IMR-90 (cell line): ENCODE measurements around the gene NEXN. TPM values are rescaled to one million over a fixed set of nuclear protein-coding genes. Genes with fewer than 3 reads are reported as not detected.

ENCODE experiments used
- ATAC-seq: fragments of 200-7000 bp; cut with Tn5 transposase; 2 replicates; pipeline ENCODE4 v1.9.1; 2020; ENCODE audit warnings: low read depth, mild to moderate bottlenecking, moderate library complexity
- BruUV-seq: library from RNA; stranded (reverse); fragments of 400-500 nt; replicated peaks from 2 replicates; lab custom pipeline; 2021; lab: Mats Ljungman, UMichigan
- CTCF ChIA-PET: fragments of 300-600 bp; formaldehyde crosslinking; extraction: SDS; loops from one replicate; lab custom pipeline; 2021; ENCODE audit warnings: antibody characterized with exemption; lab: Yijun Ruan, JAX
- POLR2A ChIA-PET: fragments of 300-600 bp; sonication (Branson Sonifier 250); formaldehyde crosslinking; loops from one replicate; lab custom pipeline; 2022; ENCODE audit warnings: antibody characterized with exemption; ENCODE audit not compliant: unreplicated experiment; lab: Charles Lee
- DNase-seq: peaks from one replicate; pipeline ENCODE4 v3.0.0; 2013
- H2AFZ ChIP-seq: replicated peaks from 2 replicates; pipeline ENCODE3; 2013; ENCODE audit warnings: low read length, mild to moderate bottlenecking; ENCODE audit not compliant: poor library complexity
- H2AK5ac ChIP-seq: 2 replicates; pipeline ENCODE4 v1.6.1; 2013; ENCODE audit warnings: low read depth, low read length, inconsistent platforms
- H2AK9ac ChIP-seq: replicated peaks from 2 replicates; pipeline ENCODE3; 2013; ENCODE audit warnings: mild to moderate bottlenecking, low read depth, low read length, moderate library complexity; ENCODE audit not compliant: poor library complexity
- H2BK120ac ChIP-seq: 2 replicates; pipeline ENCODE4 v1.6.1; 2013; ENCODE audit warnings: low read depth, low read length, inconsistent platforms
- H2BK15ac ChIP-seq: 3 replicates; pipeline ENCODE4 v1.6.1; 2013; ENCODE audit warnings: low read depth, low read length, inconsistent platforms
- H2BK20ac ChIP-seq: 2 replicates; pipeline ENCODE4 v1.6.1; 2013; ENCODE audit warnings: low read depth, mild to moderate bottlenecking, inconsistent platforms, low read length, moderate library complexity
- H2BK5ac ChIP-seq: 2 replicates; pipeline ENCODE4 v1.6.1; 2013; ENCODE audit warnings: mild to moderate bottlenecking, low read depth, low read length, inconsistent platforms; ENCODE audit not compliant: poor library complexity, severe bottlenecking
- H3K14ac ChIP-seq: replicated peaks from 2 replicates; pipeline ENCODE4 v1.6.1; 2013; ENCODE audit warnings: low read depth, low read length, inconsistent platforms
- H3K18ac ChIP-seq: 2 replicates; pipeline ENCODE4 v1.6.1; 2013; ENCODE audit warnings: low read depth, low read length, control low read depth
- H3K23ac ChIP-seq: 2 replicates; pipeline ENCODE4 v1.6.1; 2013; ENCODE audit warnings: low read depth, low read length, inconsistent platforms
- H3K27ac ChIP-seq: 2 replicates; pipeline ENCODE4 v1.5.1; 2013; ENCODE audit warnings: mild to moderate bottlenecking, control low read depth, low read length; ENCODE audit not compliant: insufficient read depth
- H3K27me3 ChIP-seq: 2 replicates; pipeline ENCODE4 v1.6.1; 2013; ENCODE audit warnings: low read length; ENCODE audit not compliant: control insufficient read depth, insufficient read depth
- H3K36me3 ChIP-seq: 2 replicates; pipeline ENCODE4 v1.6.1; 2013; ENCODE audit warnings: low read length, mixed read lengths; ENCODE audit not compliant: control insufficient read depth, insufficient read depth
- H3K4ac ChIP-seq: 2 replicates; pipeline ENCODE4 v1.6.1; 2013; ENCODE audit warnings: low read depth, low read length, inconsistent platforms
- H3K4me1 ChIP-seq: 2 replicates; pipeline ENCODE4 v1.6.1; 2013; ENCODE audit warnings: low read length, mixed read lengths; ENCODE audit not compliant: control insufficient read depth, insufficient read depth
- H3K4me2 ChIP-seq: 2 replicates; pipeline ENCODE4 v1.6.1; 2013; ENCODE audit warnings: low read depth, mild to moderate bottlenecking, control low read depth, low read length, moderate library complexity
- H3K4me3 ChIP-seq: 2 replicates; pipeline ENCODE4 v1.5.1; 2013; ENCODE audit warnings: low read depth, mild to moderate bottlenecking, control low read depth, low read length, moderate library complexity; ENCODE audit not compliant: insufficient read depth
- H3K56ac ChIP-seq: 2 replicates; pipeline ENCODE4 v1.6.1; 2013; ENCODE audit warnings: low read length, inconsistent platforms; ENCODE audit not compliant: insufficient read depth; ENCODE audit errors: extremely low read depth
- H3K79me1 ChIP-seq, 2 experiments: 2 replicates each; pipeline ENCODE4 v1.6.1; 2013; ENCODE audit warnings: low read length in 2 of 2, inconsistent platforms in 1 of 2, low read depth in 1 of 2
- H3K9ac ChIP-seq: 2 replicates; pipeline ENCODE4 v1.6.1; 2013; ENCODE audit warnings: low read depth, low read length, control low read depth
- H3K9me1 ChIP-seq: 2 replicates; pipeline ENCODE4 v1.6.1; 2013; ENCODE audit warnings: low read length, inconsistent platforms; ENCODE audit not compliant: insufficient read depth
- H3K9me3 ChIP-seq: 2 replicates; pipeline ENCODE4 v1.6.1; 2013; ENCODE audit warnings: low read length; ENCODE audit not compliant: control insufficient read depth, insufficient read depth
- H4K20me1 ChIP-seq: 2 replicates; pipeline ENCODE4 v1.6.1; 2013; ENCODE audit warnings: low read length, inconsistent platforms; ENCODE audit not compliant: insufficient read depth
- H4K5ac ChIP-seq: 2 replicates; pipeline ENCODE4 v1.6.1; 2013; ENCODE audit warnings: mild to moderate bottlenecking, low read depth, low read length, control low read depth
- H4K8ac ChIP-seq, 2 experiments: 2 replicates each; pipeline ENCODE4 v1.6.1; 2013; ENCODE audit warnings: low read depth in 2 of 2, low read length in 2 of 2, control low read depth in 1 of 2, inconsistent platforms in 1 of 2
- H4K91ac ChIP-seq: 2 replicates; pipeline ENCODE4 v1.6.1; 2013; ENCODE audit warnings: low read depth, low read length, inconsistent platforms; ENCODE audit not compliant: insufficient read depth
- BHLHE40 ChIP-seq: fragments of 150-350 bp; IDR thresholded peaks from 2 replicates; pipeline ENCODE4 v1.6.1; 2016; ENCODE audit warnings: mild to moderate bottlenecking, low read depth, low read length
- CEBPB ChIP-seq: IDR thresholded peaks from 2 replicates; pipeline ENCODE4 v1.6.1; 2012; ENCODE audit warnings: low read depth, low read length, improper control_type of control experiment
- CHD1 ChIP-seq: IDR thresholded peaks from 2 replicates; pipeline ENCODE4 v1.6.1; 2012; ENCODE audit warnings: low read depth, low read length, improper control_type of control experiment
- FOS ChIP-seq: fragments of 150-350 bp; IDR thresholded peaks from 2 replicates; pipeline ENCODE4 v1.6.1; 2016; ENCODE audit warnings: low read depth, low read length
- MAFK ChIP-seq: IDR thresholded peaks from 2 replicates; pipeline ENCODE4 v1.6.1; 2012; ENCODE audit warnings: low read depth, low read length, improper control_type of control experiment
- MAZ ChIP-seq: IDR thresholded peaks from 2 replicates; pipeline ENCODE4 v1.6.1; 2012; ENCODE audit warnings: low read depth, mild to moderate bottlenecking, low read length, improper control_type of control experiment, moderate library complexity, borderline replicate concordance
- MXI1 ChIP-seq: IDR thresholded peaks from 2 replicates; pipeline ENCODE4 v1.6.1; 2012; ENCODE audit warnings: low read depth, mild to moderate bottlenecking, low read length, moderate library complexity, borderline replicate concordance
- NFE2L2 ChIP-seq: fragments of 150-350 bp; IDR thresholded peaks from 2 replicates; pipeline ENCODE4 v1.6.1; 2016; ENCODE audit warnings: low read depth, mild to moderate bottlenecking, low read length
- POLR2A ChIP-seq: IDR thresholded peaks from 2 replicates; pipeline ENCODE4 v1.6.1; 2012; ENCODE audit warnings: mild to moderate bottlenecking, low read depth, low read length
- RAD21 ChIP-seq: IDR thresholded peaks from 2 replicates; pipeline ENCODE4 v1.6.1; 2012; ENCODE audit warnings: low read length, improper control_type of control experiment
- RCOR1 ChIP-seq: IDR thresholded peaks from 2 replicates; pipeline ENCODE4 v1.6.1; 2012; ENCODE audit warnings: mild to moderate bottlenecking, low read length, improper control_type of control experiment; ENCODE audit not compliant: insufficient replicate concordance
- RFX5 ChIP-seq: IDR thresholded peaks from 2 replicates; pipeline ENCODE4 v1.8.0; 2012; ENCODE audit warnings: low read depth, mild to moderate bottlenecking, low read length, moderate library complexity
- SMC3 ChIP-seq: fragments of 150-350 bp; IDR thresholded peaks from 2 replicates; pipeline ENCODE4 v1.6.1; 2016; ENCODE audit warnings: low read depth, mild to moderate bottlenecking, antibody characterized with exemption, low read length, moderate library complexity
- WGBS, 2 experiments: methylation state at CpG; one replicate each; pipeline versions ENCODE4 v1.1.5 to v1.1.7; 2013; ENCODE audit warnings: missing lambda C conversion rate in 2 of 2; ENCODE audit not compliant: insufficient read length in 1 of 2; ENCODE audit errors: extremely low coverage in 2 of 2; 5-methylcytosine and 5-hydroxymethylcytosine counted together
- dilution Hi-C: fragments of 300-500 bp; cut with HindIII; formaldehyde crosslinking; loops from one replicate; pipeline ENCODE4 v1.14.3; 2018; ENCODE audit warnings: low sequenced_read_pairs; ENCODE audit not compliant: unreplicated experiment
- in situ Hi-C: fragments of 300-500 bp; cut with MboI; formaldehyde crosslinking; loops from 3 replicates; pipeline ENCODE4 v1.14.3; 2019; ENCODE audit warnings: low sequenced_read_pairs, inconsistent platforms, mixed read lengths
- intact Hi-C: fragments of 100-400 bp; cut with micrococcal nuclease; formaldehyde crosslinking; loops from 2 replicates; pipeline ENCODE4 v1.10.0; 2022
- polyA plus RNA-seq, 3 experiments: library from polyadenylated mRNA; depleted of rRNA; stranded (reverse); fragments of >200 nt; gene quantifications; 2 replicates each; pipeline ENCODE4 v1.2.3, GENCODE V29; 2012; ENCODE audit warnings: low replicate concordance in 1 of 3
- total RNA-seq: library from RNA; depleted of rRNA; stranded (reverse); fragments of >200 nt; gene quantifications from 2 replicates; pipeline ENCODE4 v1.2.3, GENCODE V29; 2012
- TF ChIP-seq, protein P1 (sequence below): fragments of 150-350 bp; IDR thresholded peaks from 2 replicates; pipeline ENCODE4 v1.6.1; 2017; ENCODE audit warnings: mild to moderate bottlenecking, antibody characterized with exemption, low read length, low read depth
- TF ChIP-seq, protein P2 (sequence below): fragments of 150-350 bp; IDR thresholded peaks from 2 replicates; pipeline ENCODE4 v1.6.1; 2016; ENCODE audit warnings: low read depth, mild to moderate bottlenecking, low read length, moderate library complexity, borderline replicate concordance
- TF ChIP-seq, protein P3 (sequence below): conservative IDR thresholded peaks from 2 replicates; pipeline ENCODE4 v1.5.1; 2012; ENCODE audit warnings: mild to moderate bottlenecking, low read depth, low read length, improper control_type of control experiment

The NEXN gene
- total and polyA plus RNA-seq, 2 of the 4 experiments (the other 2 are of a cell fraction) = 5.2 to 16.1 TPM

DNA sequence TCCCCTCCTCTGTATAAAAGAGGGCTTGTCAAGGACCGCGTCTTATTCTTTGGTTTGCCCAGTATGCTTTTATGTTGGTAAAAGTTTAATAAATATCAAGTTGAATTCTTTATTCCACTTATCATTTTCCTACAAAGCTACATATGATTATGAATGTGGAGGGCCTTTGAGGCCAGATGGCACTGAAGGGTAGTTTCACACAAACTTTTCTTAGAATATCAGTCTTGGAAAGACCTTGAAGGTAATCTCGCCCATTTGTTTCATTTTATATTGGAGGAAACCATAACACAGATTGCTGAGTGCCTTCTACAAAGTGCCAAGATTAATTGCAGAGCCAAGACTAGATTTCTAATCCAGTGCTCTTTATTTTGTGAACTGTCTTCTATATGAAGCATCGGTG lies 96.2 kb downstream of the NEXN start:
- H4K8ac ChIP-seq = no peak overlapping the region

More for the DNA sequence above, 96.2 kb downstream of the NEXN start:
- Histone ChIP-seq H3K4me3 (no peak overlapping the region), H3K14ac (no peak overlapping the region), H3K27me3 (no peaks in the 10 kb centered on the region), H3K36me3 (no peaks in the 10 kb centered on the region), H2BK15ac (no peak overlapping the region), H3K18ac (no peak overlapping the region), H3K9me1 (0 out of 2 replicates have a peak, but pooled peaks cover 6% of the 10 kb centered on the region), H3K9me3 (no peaks in the 10 kb centered on the region), H3K56ac (no peak overlapping the region), H3K79me1 (peaks cover 19 to 43% of the 10 kb centered on the region in 2 experiments), H3K9ac (no peak overlapping the region), H3K23ac (no peak overlapping the region), H2BK5ac (no peak overlapping the region), H2AK5ac (no peak overlapping the region), H4K20me1 (no peaks in the 10 kb centered on the region), H2BK120ac (no peak overlapping the region), H3K4ac (no peak overlapping the region), H2AK9ac (no peak overlapping the region), H3K4me2 (no peak overlapping the region; the same call in 1 of the 2 replicates), H2AFZ (no peak overlapping the region), H3K4me1 (peaks cover 6% of the 10 kb centered on the region; the same call in 1 of the 2 replicates), H3K27ac (no peak overlapping the region), H4K5ac (no peak overlapping the region), H2BK20ac (no peak overlapping the region), H4K91ac (no peak overlapping the region)
- no CpG with 5 or more reads among the region's 4 CpGs for WGBS, 2 experiments
- ChIA-PET CTCF (no interaction called here), POLR2A (no interaction called here)
- DNase-seq (no peak), ATAC-seq (no peak)
- TF ChIP-seq RCOR1 = no peak
- TF ChIP-seq NFE2L2 = no peak
- TF ChIP-seq FOS = no peak
- no peak for TF ChIP-seq CHD1
- TF ChIP-seq, protein P1, sequence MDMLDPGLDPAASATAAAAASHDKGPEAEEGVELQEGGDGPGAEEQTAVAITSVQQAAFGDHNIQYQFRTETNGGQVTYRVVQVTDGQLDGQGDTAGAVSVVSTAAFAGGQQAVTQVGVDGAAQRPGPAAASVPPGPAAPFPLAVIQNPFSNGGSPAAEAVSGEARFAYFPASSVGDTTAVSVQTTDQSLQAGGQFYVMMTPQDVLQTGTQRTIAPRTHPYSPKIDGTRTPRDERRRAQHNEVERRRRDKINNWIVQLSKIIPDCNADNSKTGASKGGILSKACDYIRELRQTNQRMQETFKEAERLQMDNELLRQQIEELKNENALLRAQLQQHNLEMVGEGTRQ = no peak
- no peak for TF ChIP-seq MAFK
- TF ChIP-seq, protein P2, sequence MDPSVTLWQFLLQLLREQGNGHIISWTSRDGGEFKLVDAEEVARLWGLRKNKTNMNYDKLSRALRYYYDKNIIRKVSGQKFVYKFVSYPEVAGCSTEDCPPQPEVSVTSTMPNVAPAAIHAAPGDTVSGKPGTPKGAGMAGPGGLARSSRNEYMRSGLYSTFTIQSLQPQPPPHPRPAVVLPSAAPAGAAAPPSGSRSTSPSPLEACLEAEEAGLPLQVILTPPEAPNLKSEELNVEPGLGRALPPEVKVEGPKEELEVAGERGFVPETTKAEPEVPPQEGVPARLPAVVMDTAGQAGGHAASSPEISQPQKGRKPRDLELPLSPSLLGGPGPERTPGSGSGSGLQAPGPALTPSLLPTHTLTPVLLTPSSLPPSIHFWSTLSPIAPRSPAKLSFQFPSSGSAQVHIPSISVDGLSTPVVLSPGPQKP = no peak
- TF ChIP-seq MAZ = no peak
- no peak for TF ChIP-seq SMC3
- no peak for TF ChIP-seq POLR2A
- TF ChIP-seq MXI1 = no peak
- TF ChIP-seq RAD21 = no peak
- TF ChIP-seq RFX5 = no peak
- TF ChIP-seq, protein P3, sequence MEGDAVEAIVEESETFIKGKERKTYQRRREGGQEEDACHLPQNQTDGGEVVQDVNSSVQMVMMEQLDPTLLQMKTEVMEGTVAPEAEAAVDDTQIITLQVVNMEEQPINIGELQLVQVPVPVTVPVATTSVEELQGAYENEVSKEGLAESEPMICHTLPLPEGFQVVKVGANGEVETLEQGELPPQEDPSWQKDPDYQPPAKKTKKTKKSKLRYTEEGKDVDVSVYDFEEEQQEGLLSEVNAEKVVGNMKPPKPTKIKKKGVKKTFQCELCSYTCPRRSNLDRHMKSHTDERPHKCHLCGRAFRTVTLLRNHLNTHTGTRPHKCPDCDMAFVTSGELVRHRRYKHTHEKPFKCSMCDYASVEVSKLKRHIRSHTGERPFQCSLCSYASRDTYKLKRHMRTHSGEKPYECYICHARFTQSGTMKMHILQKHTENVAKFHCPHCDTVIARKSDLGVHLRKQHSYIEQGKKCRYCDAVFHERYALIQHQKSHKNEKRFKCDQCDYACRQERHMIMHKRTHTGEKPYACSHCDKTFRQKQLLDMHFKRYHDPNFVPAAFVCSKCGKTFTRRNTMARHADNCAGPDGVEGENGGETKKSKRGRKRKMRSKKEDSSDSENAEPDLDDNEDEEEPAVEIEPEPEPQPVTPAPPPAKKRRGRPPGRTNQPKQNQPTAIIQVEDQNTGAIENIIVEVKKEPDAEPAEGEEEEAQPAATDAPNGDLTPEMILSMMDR = no peak
- TF ChIP-seq CEBPB = no peak
- no peak for TF ChIP-seq BHLHE40
- no TSS peak for BruUV-seq
- intact Hi-C loops = no loop called here
- in situ Hi-C loops = no loop called here
- dilution Hi-C loops = no loop called here
